ENCODE measurements around the gene SPC25.
"Not testable (repeated sequence)": the region's sequence is repeated elsewhere in the genome, so short reads cannot be mapped to it uniquely, and the experiment has no call there.

SPC25 gene

DNA sequence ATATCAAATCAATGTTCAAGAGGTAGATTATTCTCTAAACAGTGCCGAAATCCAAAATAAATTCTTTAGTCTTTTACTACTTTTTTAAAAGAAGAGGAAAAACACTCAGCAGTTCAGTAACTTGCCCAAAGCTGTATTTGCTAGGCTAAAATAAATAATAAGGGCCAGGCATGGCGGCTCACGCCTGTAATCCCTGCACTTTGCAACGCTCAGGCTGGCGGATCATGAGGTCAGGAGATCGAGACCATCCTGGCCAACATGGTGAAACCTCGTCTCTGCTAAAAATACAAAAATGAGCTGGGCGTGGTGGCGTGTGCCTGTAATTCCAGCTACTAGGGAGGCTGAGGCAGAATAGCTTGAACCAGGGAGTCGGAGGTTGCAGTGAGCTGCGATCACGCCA is 8.1 kb downstream of the SPC25 start:
- H3K27ac ChIP-seq (ENCODE audit: low read depth, low read length); H3K27me3 ChIP-seq (ENCODE audit: control insufficient read depth in 1 of 2, insufficient read depth in 2 of 2, low read length in 2 of 2); H3K9ac ChIP-seq (ENCODE audit: low read depth in 1 of 2, low read length in 2 of 2); H3K4me3 ChIP-seq (ENCODE audit: low read depth in 1 of 2, low read length in 2 of 2); H3K4me1 ChIP-seq (ENCODE audit: control insufficient read depth in 1 of 2, insufficient read depth in 2 of 2, low read length in 2 of 2); H3K9me3 ChIP-seq (ENCODE audit: control insufficient read depth in 1 of 2, low read length in 2 of 2); H3K36me3 ChIP-seq (ENCODE audit: control insufficient read depth in 1 of 2, insufficient read depth in 2 of 2, low read length in 2 of 2): not testable (repeated sequence)

DNA sequence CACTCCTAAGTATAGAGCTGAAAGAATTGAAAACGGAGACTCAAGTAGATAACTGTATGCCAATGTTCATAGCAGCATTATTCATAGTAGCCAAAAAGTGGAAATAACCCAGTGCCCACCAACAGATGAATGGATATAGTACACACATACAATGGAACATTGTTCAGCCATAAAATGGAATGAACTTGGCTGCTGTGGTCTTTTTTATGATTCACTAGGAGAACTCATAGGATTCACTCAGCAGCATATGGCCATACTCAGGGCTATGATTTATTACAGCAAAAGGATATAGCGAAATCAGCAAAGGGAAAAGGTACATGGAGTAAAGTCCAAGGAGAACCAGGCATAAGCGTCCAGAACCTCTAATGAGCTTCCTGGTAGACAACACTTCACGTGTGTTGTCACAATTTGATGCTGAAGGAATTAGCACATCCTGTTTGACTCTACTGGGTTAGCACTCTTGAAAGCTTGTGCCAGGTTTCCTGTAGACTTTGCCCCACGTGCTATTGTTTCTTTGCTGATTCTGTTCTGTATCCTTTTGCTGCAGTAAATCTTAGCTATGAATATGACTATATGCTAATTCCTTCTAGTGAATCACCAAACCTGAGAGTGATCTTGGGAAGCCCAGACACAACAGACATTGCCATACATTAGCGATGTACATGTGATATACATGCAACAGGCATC is 15.7 kb downstream of the SPC25 start:
- H3K9ac ChIP-seq (ENCODE audit: low read depth in 1 of 2, low read length in 2 of 2): no peak overlapping the region
- peaks cover 6 to 14% of the 10 kb centered on the region in 2 donors for H3K4me1 ChIP-seq (ENCODE audit: control insufficient read depth in 1 of 2, insufficient read depth in 2 of 2, low read length in 2 of 2)
- no peaks in the 10 kb centered on the region for H3K9me3 ChIP-seq (ENCODE audit: control insufficient read depth in 1 of 2, low read length in 2 of 2)
- H3K4me3 ChIP-seq (ENCODE audit: low read depth in 1 of 2, low read length in 2 of 2): no peak overlapping the region
- H3K27ac ChIP-seq (ENCODE audit: low read depth, low read length): no peak overlapping the region
- H3K27me3 ChIP-seq (ENCODE audit: control insufficient read depth in 1 of 2, insufficient read depth in 2 of 2, low read length in 2 of 2): no peaks in the 10 kb centered on the region
- no peaks in the 10 kb centered on the region for H3K36me3 ChIP-seq (ENCODE audit: control insufficient read depth in 1 of 2, insufficient read depth in 2 of 2, low read length in 2 of 2)

DNA sequence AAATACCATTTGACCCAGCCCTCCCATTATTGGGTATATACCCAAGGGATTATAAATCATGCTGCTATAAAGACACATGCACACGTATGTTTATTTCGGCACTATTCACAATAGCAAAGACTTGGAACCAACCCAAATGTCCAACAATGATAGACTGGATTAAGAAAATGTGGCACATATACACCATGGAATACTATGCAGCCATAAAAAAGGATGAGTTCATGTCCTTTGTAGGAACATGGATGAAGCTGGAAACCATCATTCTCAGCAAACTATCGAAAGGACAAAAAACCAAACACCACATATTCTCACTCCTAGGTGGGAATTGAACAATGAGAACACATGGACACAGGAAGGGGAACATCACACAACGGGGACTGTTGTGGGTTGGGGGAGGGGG is 19.4 kb downstream of the SPC25 start:
- not testable (repeated sequence) for H3K9me3 ChIP-seq (ENCODE audit: control insufficient read depth in 1 of 2, low read length in 2 of 2); H3K4me3 ChIP-seq (ENCODE audit: low read depth in 1 of 2, low read length in 2 of 2); H3K36me3 ChIP-seq (ENCODE audit: control insufficient read depth in 1 of 2, insufficient read depth in 2 of 2, low read length in 2 of 2); H3K9ac ChIP-seq (ENCODE audit: low read depth in 1 of 2, low read length in 2 of 2); H3K27ac ChIP-seq (ENCODE audit: low read depth, low read length); H3K27me3 ChIP-seq (ENCODE audit: control insufficient read depth in 1 of 2, insufficient read depth in 2 of 2, low read length in 2 of 2)
- H3K4me1 ChIP-seq (ENCODE audit: control insufficient read depth in 1 of 2, insufficient read depth in 2 of 2, low read length in 2 of 2): peaks cover 0 to 12% of the 10 kb centered on the region in 2 donors

DNA sequence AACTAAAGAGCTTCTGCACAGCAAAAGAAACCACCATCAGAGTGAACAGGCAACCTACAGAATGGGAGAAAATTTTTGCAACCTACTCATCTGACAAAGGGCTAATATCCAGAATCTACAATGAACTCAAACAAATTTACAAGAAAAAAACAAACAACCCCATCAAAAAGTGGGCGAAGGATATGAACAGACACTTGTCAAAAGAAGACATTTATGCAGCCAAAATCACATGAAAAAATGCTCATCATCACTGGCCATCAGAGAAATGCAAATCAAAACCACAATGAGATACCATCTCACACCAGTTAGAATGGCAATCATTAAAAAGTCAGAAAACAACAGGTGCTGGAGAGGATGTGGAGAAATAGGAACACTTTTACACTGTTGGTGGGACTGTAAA is 19.9 kb downstream of the SPC25 start:
- H3K27ac ChIP-seq (ENCODE audit: low read depth, low read length); H3K9ac ChIP-seq (ENCODE audit: low read depth in 1 of 2, low read length in 2 of 2); H3K9me3 ChIP-seq (ENCODE audit: control insufficient read depth in 1 of 2, low read length in 2 of 2); H3K27me3 ChIP-seq (ENCODE audit: control insufficient read depth in 1 of 2, insufficient read depth in 2 of 2, low read length in 2 of 2); H3K4me3 ChIP-seq (ENCODE audit: low read depth in 1 of 2, low read length in 2 of 2); H3K36me3 ChIP-seq (ENCODE audit: control insufficient read depth in 1 of 2, insufficient read depth in 2 of 2, low read length in 2 of 2): not testable (repeated sequence)
- H3K4me1 ChIP-seq (ENCODE audit: control insufficient read depth in 1 of 2, insufficient read depth in 2 of 2, low read length in 2 of 2): peaks cover 0 to 12% of the 10 kb centered on the region in 2 donors

DNA sequence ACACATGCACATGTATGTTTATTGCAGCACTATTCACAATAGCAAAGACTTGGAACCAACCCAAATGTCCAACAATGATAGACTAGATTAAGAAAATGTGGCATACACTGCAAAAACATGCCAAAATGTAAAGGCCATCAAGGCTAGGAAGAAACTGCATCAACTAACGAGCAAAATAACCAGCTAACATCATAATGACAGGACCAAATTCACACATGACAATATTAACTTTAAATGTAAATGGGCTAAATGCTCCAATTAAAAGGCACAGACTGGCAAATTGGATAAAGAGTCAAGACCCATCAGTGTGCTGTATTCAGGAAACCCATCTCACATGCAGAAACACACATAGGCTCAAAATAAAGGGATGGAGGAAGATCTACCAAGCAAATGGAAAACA is 23.1 kb downstream of the SPC25 start:
- H3K27ac ChIP-seq (ENCODE audit: low read depth, low read length); H3K4me1 ChIP-seq (ENCODE audit: control insufficient read depth in 1 of 2, insufficient read depth in 2 of 2, low read length in 2 of 2); H3K4me3 ChIP-seq (ENCODE audit: low read depth in 1 of 2, low read length in 2 of 2); H3K27me3 ChIP-seq (ENCODE audit: control insufficient read depth in 1 of 2, insufficient read depth in 2 of 2, low read length in 2 of 2); H3K9ac ChIP-seq (ENCODE audit: low read depth in 1 of 2, low read length in 2 of 2); H3K9me3 ChIP-seq (ENCODE audit: control insufficient read depth in 1 of 2, low read length in 2 of 2): not testable (repeated sequence)
- peaks cover 16 to 30% of the 10 kb centered on the region in 2 donors for H3K36me3 ChIP-seq (ENCODE audit: control insufficient read depth in 1 of 2, insufficient read depth in 2 of 2, low read length in 2 of 2)

DNA sequence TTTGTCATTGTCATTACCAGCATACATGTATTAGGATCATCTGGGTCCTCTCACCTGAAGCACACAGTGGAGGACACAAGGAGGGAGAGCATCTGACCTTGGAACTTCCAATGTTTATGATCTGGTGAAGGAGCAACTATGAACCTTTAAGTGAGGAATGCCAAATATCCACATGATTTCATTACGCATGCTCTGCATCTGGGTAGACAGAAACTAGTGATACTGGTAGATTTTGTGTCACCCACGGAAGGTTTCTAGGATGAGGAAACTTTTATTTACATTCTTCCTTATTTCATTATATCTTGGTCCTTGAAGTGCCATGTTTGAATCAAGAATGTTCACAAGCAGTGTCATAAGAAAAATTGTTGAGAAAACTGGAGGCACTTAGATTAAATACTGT is 32.1 kb downstream of the SPC25 start:
- H3K9ac ChIP-seq (ENCODE audit: low read depth in 1 of 2, low read length in 2 of 2): no peak overlapping the region
- H3K36me3 ChIP-seq (ENCODE audit: control insufficient read depth in 1 of 2, insufficient read depth in 2 of 2, low read length in 2 of 2): peaks cover 10 to 39% of the 10 kb centered on the region in 2 donors
- no peaks in the 10 kb centered on the region for H3K4me1 ChIP-seq (ENCODE audit: control insufficient read depth in 1 of 2, insufficient read depth in 2 of 2, low read length in 2 of 2)
- H3K27me3 ChIP-seq (ENCODE audit: control insufficient read depth in 1 of 2, insufficient read depth in 2 of 2, low read length in 2 of 2): no peaks in the 10 kb centered on the region
- no peak overlapping the region for H3K27ac ChIP-seq (ENCODE audit: low read depth, low read length)
- H3K4me3 ChIP-seq (ENCODE audit: low read depth in 1 of 2, low read length in 2 of 2): no peak overlapping the region
- H3K9me3 ChIP-seq (ENCODE audit: control insufficient read depth in 1 of 2, low read length in 2 of 2): no peaks in the 10 kb centered on the region

DNA sequence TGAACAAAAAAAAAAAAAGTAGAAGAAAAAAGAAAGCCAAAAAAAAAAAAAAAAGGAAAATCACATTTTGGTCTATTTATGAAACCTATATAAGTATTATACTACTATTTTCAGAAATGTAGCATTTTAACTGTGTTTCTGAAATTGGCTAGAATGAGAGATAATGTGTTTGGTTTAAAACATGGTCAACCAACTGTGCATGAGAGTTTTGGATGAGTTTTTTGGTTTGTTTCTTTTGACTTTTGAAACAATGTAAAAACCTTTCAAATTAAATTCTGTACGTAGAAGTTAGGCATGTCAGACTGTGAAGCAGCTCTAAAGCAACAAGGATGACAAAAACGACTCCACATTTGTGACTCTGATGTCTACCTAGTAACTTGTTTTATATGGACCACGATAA is 34.6 kb downstream of the SPC25 start:
- Histone ChIP-seq H3K9me3 (ENCODE audit: control insufficient read depth in 1 of 2, low read length in 2 of 2) (no peaks in the 10 kb centered on the region), H3K9ac (ENCODE audit: low read depth in 1 of 2, low read length in 2 of 2) (no peak overlapping the region), H3K36me3 (ENCODE audit: control insufficient read depth in 1 of 2, insufficient read depth in 2 of 2, low read length in 2 of 2) (peaks cover 10 to 34% of the 10 kb centered on the region in 2 donors), H3K4me1 (ENCODE audit: control insufficient read depth in 1 of 2, insufficient read depth in 2 of 2, low read length in 2 of 2) (no peaks in the 10 kb centered on the region), H3K27me3 (ENCODE audit: control insufficient read depth in 1 of 2, insufficient read depth in 2 of 2, low read length in 2 of 2) (no peaks in the 10 kb centered on the region), H3K27ac (ENCODE audit: low read depth, low read length) (no peak overlapping the region), H3K4me3 (ENCODE audit: low read depth in 1 of 2, low read length in 2 of 2) (no peak overlapping the region)

DNA sequence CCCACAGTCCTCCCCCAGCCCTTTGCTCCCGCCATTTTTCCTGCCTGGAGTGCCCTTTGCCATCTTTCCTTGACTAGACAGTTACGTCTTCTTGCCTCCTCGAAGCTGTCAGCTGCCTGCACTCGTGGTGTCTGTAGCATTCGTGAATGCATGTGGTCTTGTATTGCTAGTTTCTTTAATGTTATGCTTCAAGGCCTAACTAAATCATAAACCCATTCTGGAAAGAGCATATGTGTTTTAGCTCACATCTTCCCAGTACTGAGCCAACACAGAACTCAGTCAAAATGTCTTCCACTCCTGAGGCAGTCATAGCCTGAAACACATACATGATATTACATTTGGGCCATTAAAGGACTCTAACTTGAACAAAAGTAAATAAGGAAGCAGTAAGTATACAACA is 35.6 kb downstream of the SPC25 start:
- H3K4me1 ChIP-seq (ENCODE audit: control insufficient read depth in 1 of 2, insufficient read depth in 2 of 2, low read length in 2 of 2): no peaks in the 10 kb centered on the region
- no peaks in the 10 kb centered on the region for H3K9me3 ChIP-seq (ENCODE audit: control insufficient read depth in 1 of 2, low read length in 2 of 2)
- H3K9ac ChIP-seq (ENCODE audit: low read depth in 1 of 2, low read length in 2 of 2): no peak overlapping the region
- no peaks in the 10 kb centered on the region for H3K27me3 ChIP-seq (ENCODE audit: control insufficient read depth in 1 of 2, insufficient read depth in 2 of 2, low read length in 2 of 2)
- no peak overlapping the region for H3K27ac ChIP-seq (ENCODE audit: low read depth, low read length)
- H3K4me3 ChIP-seq (ENCODE audit: low read depth in 1 of 2, low read length in 2 of 2): no peak overlapping the region
- peaks cover 10 to 33% of the 10 kb centered on the region in 2 donors for H3K36me3 ChIP-seq (ENCODE audit: control insufficient read depth in 1 of 2, insufficient read depth in 2 of 2, low read length in 2 of 2)

DNA sequence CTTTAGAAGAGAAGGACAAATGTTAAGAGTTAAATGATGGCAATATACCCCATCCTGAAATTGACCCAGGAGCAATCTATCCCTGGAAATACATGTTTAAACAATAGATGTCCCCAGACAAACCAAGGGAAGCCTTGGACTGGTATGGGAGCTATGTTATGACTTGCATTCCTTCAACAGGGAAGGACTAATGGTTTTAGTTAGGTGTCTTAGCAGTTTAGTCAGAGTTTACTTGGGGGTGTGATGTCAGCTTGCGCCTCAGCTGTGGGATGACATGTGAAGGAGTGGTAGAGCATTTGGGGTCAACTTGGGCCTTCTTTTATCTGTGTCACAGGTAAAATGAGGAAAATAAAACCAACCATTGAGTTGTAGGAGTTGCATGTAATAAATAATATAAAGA is 36.8 kb downstream of the SPC25 start:
- no peak overlapping the region for H3K9ac ChIP-seq (ENCODE audit: low read depth in 1 of 2, low read length in 2 of 2)
- H3K4me3 ChIP-seq (ENCODE audit: low read depth in 1 of 2, low read length in 2 of 2): no peak overlapping the region
- H3K9me3 ChIP-seq (ENCODE audit: control insufficient read depth in 1 of 2, low read length in 2 of 2): no peaks in the 10 kb centered on the region
- peaks cover 10 to 27% of the 10 kb centered on the region in 2 donors for H3K36me3 ChIP-seq (ENCODE audit: control insufficient read depth in 1 of 2, insufficient read depth in 2 of 2, low read length in 2 of 2)
- H3K27ac ChIP-seq (ENCODE audit: low read depth, low read length): no peak overlapping the region
- H3K27me3 ChIP-seq (ENCODE audit: control insufficient read depth in 1 of 2, insufficient read depth in 2 of 2, low read length in 2 of 2): no peaks in the 10 kb centered on the region
- no peaks in the 10 kb centered on the region for H3K4me1 ChIP-seq (ENCODE audit: control insufficient read depth in 1 of 2, insufficient read depth in 2 of 2, low read length in 2 of 2)

DNA sequence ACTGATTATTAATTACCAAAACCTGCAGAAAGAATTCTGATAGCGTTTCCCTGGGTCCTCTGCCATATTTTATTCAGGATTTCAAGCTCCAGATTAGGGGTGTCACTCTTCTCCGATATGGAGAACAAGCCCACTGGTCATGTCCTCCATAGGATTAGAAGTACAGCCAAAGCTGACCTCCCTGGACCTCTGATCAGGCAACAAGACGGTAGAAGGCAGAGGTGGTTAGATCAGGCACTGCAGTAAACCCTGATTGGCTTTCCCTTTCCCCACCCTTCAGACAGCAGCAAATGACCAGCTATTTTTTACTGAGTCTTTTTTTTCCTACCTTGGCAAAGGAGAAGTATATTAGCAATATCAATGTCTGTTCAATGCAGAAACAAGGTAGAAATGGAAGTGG is 37.7 kb downstream of the SPC25 start:
- Histone ChIP-seq H3K27ac (ENCODE audit: low read depth, low read length) (no peak overlapping the region), H3K36me3 (ENCODE audit: control insufficient read depth in 1 of 2, insufficient read depth in 2 of 2, low read length in 2 of 2) (peaks cover 10 to 19% of the 10 kb centered on the region in 2 donors), H3K4me1 (ENCODE audit: control insufficient read depth in 1 of 2, insufficient read depth in 2 of 2, low read length in 2 of 2) (no peaks in the 10 kb centered on the region), H3K9ac (ENCODE audit: low read depth in 1 of 2, low read length in 2 of 2) (no peak overlapping the region), H3K4me3 (ENCODE audit: low read depth in 1 of 2, low read length in 2 of 2) (no peak overlapping the region), H3K9me3 (ENCODE audit: control insufficient read depth in 1 of 2, low read length in 2 of 2) (no peaks in the 10 kb centered on the region), H3K27me3 (ENCODE audit: control insufficient read depth in 1 of 2, insufficient read depth in 2 of 2, low read length in 2 of 2) (no peaks in the 10 kb centered on the region)
